ENCODE results near the gene P3R3URF. TPM values are rescaled to one million over a fixed set of nuclear protein-coding genes. Genes with fewer than 3 reads are reported as not detected.
A peak's percentile ranks its signal among the peaks of the same experiment; 100 is the strongest.

The P3R3URF gene
- total and polyA plus RNA-seq, 9 of the 15 experiments (the other 6 are each of a cell fraction or from before 2014, with no cell fraction given): not detected

GRCh38 chr1:46158312-46159281 lies 17.7 kb downstream of the P3R3URF start (continued):
- peak; percentile 42; the same call in 1 of the 2 replicates for TF ChIP-seq REST (IDR thresholded peaks at IDR 0.05; ENCODE audit: borderline replicate concordance)
- TF ChIP-seq REST (CRISPR knock-in tag; IDR thresholded peaks at IDR 0.05; ENCODE audit: low read depth): no peak
- peak; percentile 94 for TF ChIP-seq SMAD4 (CRISPR knock-in tag; conservative IDR thresholded peaks at IDR 0.05)
- TF ChIP-seq ZFP36 (IDR thresholded peaks at IDR 0.05; ENCODE audit: low read depth, low read length, partially characterized antibody): peak; percentile 99
- no peak for TF ChIP-seq ZHX1 (conservative IDR thresholded peaks at IDR 0.05; ENCODE audit: low read length)
- TF ChIP-seq BRD9 (IDR thresholded peaks at IDR 0.05; ENCODE audit: low read depth, partially characterized antibody): peak; percentile 83
- no peak for TF ChIP-seq WHSC1 (IDR thresholded peaks at IDR 0.05; ENCODE audit: low read length)
- TF ChIP-seq ZNF174 (CRISPR knock-in tag; IDR thresholded peaks at IDR 0.05): no peak
- TF ChIP-seq MCM7 (IDR thresholded peaks at IDR 0.05): no peak
- TF ChIP-seq CTCFL (IDR thresholded peaks at IDR 0.05; ENCODE audit: borderline replicate concordance, insufficient read depth, low read depth, low read length, poor library complexity, severe bottlenecking): no peak
- TF ChIP-seq ETS2 (tag; IDR thresholded peaks at IDR 0.05; ENCODE audit: borderline replicate concordance, poor library complexity, severe bottlenecking): no peak
- 0 out of 2 replicates have a peak, but pooled peaks have one; percentile 83 for TF ChIP-seq CBX1 (IDR thresholded peaks at IDR 0.05; ENCODE audit: low read depth)
- no peak; the same call in 1 of the 2 replicates for TF ChIP-seq ZNF75A (CRISPR knock-in tag; IDR thresholded peaks at IDR 0.05)
- peak; percentile 73; the same call in 1 of the 2 replicates for TF ChIP-seq ETV5 (CRISPR knock-in tag; IDR thresholded peaks at IDR 0.05; ENCODE audit: low read depth)
